ENCODE data around the gene SCNN1B. TPM values are rescaled to one million over a fixed set of nuclear protein-coding genes. Genes with fewer than 3 reads are reported as not detected.
"Not testable (repeated sequence)": the region's sequence is repeated elsewhere in the genome, so short reads cannot be mapped to it uniquely, and the experiment has no call there.

The SCNN1B gene
- total RNA-seq, 3 donors from 2014 or later (not counting 1 experiment from before 2014, with no cell fraction given) = not detected

DNA sequence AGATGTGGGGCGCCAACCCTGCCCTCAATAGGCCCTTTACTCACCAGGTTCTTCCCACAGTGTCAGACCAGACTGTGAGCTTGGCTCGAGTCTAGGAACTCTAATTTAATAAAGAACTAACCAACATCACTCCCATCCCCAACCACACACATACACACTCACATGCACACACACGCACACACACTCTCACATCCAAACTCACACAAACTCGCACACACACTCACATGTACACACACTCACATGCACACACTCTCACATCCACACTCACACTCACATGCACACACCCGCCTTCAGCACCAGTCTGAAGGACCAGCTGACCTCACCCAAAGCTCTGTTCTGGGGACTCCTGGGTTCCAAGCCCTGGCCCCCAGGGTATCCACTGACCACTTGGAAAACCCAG, 87.1 kb downstream of the SCNN1B start:
- Histone ChIP-seq H3K27me3 (ENCODE audit: control insufficient read depth, insufficient read depth, low read length) (no peaks in the 10 kb centered on the region), H3K4me1 (ENCODE audit: control insufficient read depth, insufficient read depth, low read length) (no peaks in the 10 kb centered on the region), H3K4me3 (ENCODE audit: low read length) (no peak overlapping the region), H3K27ac (ENCODE audit: low read length) (no peak overlapping the region), H3K36me3 (ENCODE audit: control insufficient read depth, insufficient read depth, low read length) (peaks cover 39% of the 10 kb centered on the region), H3K9me3 (ENCODE audit: control insufficient read depth, insufficient read depth, low read length) (no peaks in the 10 kb centered on the region)
- no peak for DNase-seq
- H3K4me1 Mint-ChIP-seq = no peaks in the 10 kb centered on the region
- TF ChIP-seq CTCF (IDR thresholded peaks at IDR 0.05) = no peak
- WGBS (ENCODE audit: insufficient coverage) = 91% methylated on average over 5 of the region's 5 CpGs
- no peak for ATAC-seq
- intact Hi-C loops (cut with micrococcal nuclease) = no loop called here
- H3K27ac Mint-ChIP-seq = no peak overlapping the region
- H3K36me3 Mint-ChIP-seq = no peaks in the 10 kb centered on the region
- no peak overlapping the region for H3K4me3 Mint-ChIP-seq
- no peaks in the 10 kb centered on the region for H3K9me3 Mint-ChIP-seq
- H3K27me3 Mint-ChIP-seq (ENCODE audit: low read depth in 2 of 2) = no peaks in the 10 kb centered on the region

- ATAC-seq; H3K4me3 Mint-ChIP-seq; H3K27ac ChIP-seq (ENCODE audit: low read length); H3K9me3 ChIP-seq (ENCODE audit: control insufficient read depth, insufficient read depth, low read length); H3K27me3 ChIP-seq (ENCODE audit: control insufficient read depth, insufficient read depth, low read length); H3K4me1 Mint-ChIP-seq; H3K9me3 Mint-ChIP-seq; intact Hi-C loops (cut with micrococcal nuclease); H3K36me3 Mint-ChIP-seq; H3K27me3 Mint-ChIP-seq (ENCODE audit: low read depth in 2 of 2); DNase-seq; H3K4me1 ChIP-seq (ENCODE audit: control insufficient read depth, insufficient read depth, low read length); H3K4me3 ChIP-seq (ENCODE audit: low read length); H3K27ac Mint-ChIP-seq: not testable (repeated sequence)
- H3K36me3 ChIP-seq (ENCODE audit: control insufficient read depth, insufficient read depth, low read length) = peaks cover 41% of the 10 kb centered on the region
- 98% methylated on average over 8 of the region's 8 CpGs for WGBS (ENCODE audit: insufficient coverage)
These were observed 87.8 kb downstream of the SCNN1B start for GRCh38 chr16:23389936-23390335.

- Histone ChIP-seq H3K4me1 (ENCODE audit: control insufficient read depth, insufficient read depth, low read length) (no peaks in the 10 kb centered on the region), H3K27me3 (ENCODE audit: control insufficient read depth, insufficient read depth, low read length) (no peaks in the 10 kb centered on the region), H3K4me3 (ENCODE audit: low read length) (no peak overlapping the region), H3K27ac (ENCODE audit: low read length) (no peak overlapping the region), H3K9me3 (ENCODE audit: control insufficient read depth, insufficient read depth, low read length) (no peaks in the 10 kb centered on the region), H3K36me3 (ENCODE audit: control insufficient read depth, insufficient read depth, low read length) (peaks cover 50% of the 10 kb centered on the region)
- 97% methylated on average over 17 of the region's 17 CpGs for WGBS (ENCODE audit: insufficient coverage)
- no peak for ATAC-seq
- no peak for TF ChIP-seq CTCF (IDR thresholded peaks at IDR 0.05)
- Mint-ChIP-seq H3K9me3 (no peaks in the 10 kb centered on the region), H3K4me1 (no peaks in the 10 kb centered on the region), H3K27ac (no peak overlapping the region), H3K4me3 (no peak overlapping the region), H3K36me3 (no peaks in the 10 kb centered on the region), H3K27me3 (ENCODE audit: low read depth in 2 of 2) (no peaks in the 10 kb centered on the region)
- no peak for DNase-seq
- intact Hi-C loops (cut with micrococcal nuclease) = no loop called here
These were observed 89.5 kb downstream of the SCNN1B start for GRCh38 chr16:23391381-23392222.

- no peak for DNase-seq
- Mint-ChIP-seq H3K27ac (no peak overlapping the region), H3K9me3 (no peaks in the 10 kb centered on the region), H3K36me3 (no peaks in the 10 kb centered on the region), H3K27me3 (ENCODE audit: low read depth in 2 of 2) (no peaks in the 10 kb centered on the region), H3K4me3 (no peak overlapping the region), H3K4me1 (no peaks in the 10 kb centered on the region)
- Histone ChIP-seq H3K4me1 (ENCODE audit: control insufficient read depth, insufficient read depth, low read length) (no peaks in the 10 kb centered on the region), H3K4me3 (ENCODE audit: low read length) (no peak overlapping the region), H3K36me3 (ENCODE audit: control insufficient read depth, insufficient read depth, low read length) (peaks cover 56% of the 10 kb centered on the region), H3K27ac (ENCODE audit: low read length) (no peak overlapping the region), H3K9me3 (ENCODE audit: control insufficient read depth, insufficient read depth, low read length) (no peaks in the 10 kb centered on the region), H3K27me3 (ENCODE audit: control insufficient read depth, insufficient read depth, low read length) (no peaks in the 10 kb centered on the region)
- intact Hi-C loops (cut with micrococcal nuclease) = no loop called here
- no peak for ATAC-seq
- 96% methylated on average over 6 of the region's 6 CpGs for WGBS (ENCODE audit: insufficient coverage)
- TF ChIP-seq CTCF (IDR thresholded peaks at IDR 0.05) = no peak
These were observed 90.1 kb downstream of the SCNN1B start for GRCh38 chr16:23392223-23392600.
